Hepatocyte (in vitro differentiated cells): ENCODE measurements around the gene ZER1.
"Not testable (repeated sequence)": the region's sequence is repeated elsewhere in the genome, so short reads cannot be mapped to it uniquely, and the experiment has no call there.

Experiments used
- EZH2phosphoT487 ChIP-seq: fragments of 200-600 bp; sonication (generic); IDR thresholded peaks from one replicate; pipeline ENCODE4 v1.6.1; 2018; ENCODE audit warnings: antibody characterized with exemption, mild to moderate bottlenecking, low read depth, moderate library complexity; ENCODE audit not compliant: unreplicated experiment, severe bottlenecking
- TF ChIP-seq, protein P1 (sequence below): fragments of 200-600 bp; sonication (generic); IDR thresholded peaks from 2 replicates; pipeline ENCODE4 v1.5.1; 2016; ENCODE audit warnings: antibody characterized with exemption, mild to moderate bottlenecking; ENCODE audit not compliant: poor library complexity

DNA sequence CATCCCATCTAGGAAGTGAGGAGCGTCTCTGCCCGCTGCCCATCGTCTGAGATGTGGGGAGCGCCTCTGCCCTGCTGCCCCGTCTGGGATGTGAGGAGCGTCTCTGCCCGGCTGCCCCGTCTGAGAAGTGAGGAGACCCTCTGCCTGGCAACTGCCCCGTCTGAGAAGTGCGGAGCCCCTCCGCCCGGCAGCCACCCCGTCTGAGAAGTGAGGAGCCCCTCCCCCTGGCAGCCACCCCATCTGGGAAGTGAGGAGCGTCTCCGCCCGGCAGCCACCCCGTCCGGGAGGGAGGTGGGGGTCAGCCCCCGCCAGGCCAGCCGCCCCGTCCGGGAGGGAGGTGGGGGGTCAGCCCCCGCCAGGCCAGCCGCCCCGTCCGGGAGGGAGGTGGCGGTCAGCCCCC lies 8.4 kb upstream of the ZER1 start:
- TF ChIP-seq, protein P1, sequence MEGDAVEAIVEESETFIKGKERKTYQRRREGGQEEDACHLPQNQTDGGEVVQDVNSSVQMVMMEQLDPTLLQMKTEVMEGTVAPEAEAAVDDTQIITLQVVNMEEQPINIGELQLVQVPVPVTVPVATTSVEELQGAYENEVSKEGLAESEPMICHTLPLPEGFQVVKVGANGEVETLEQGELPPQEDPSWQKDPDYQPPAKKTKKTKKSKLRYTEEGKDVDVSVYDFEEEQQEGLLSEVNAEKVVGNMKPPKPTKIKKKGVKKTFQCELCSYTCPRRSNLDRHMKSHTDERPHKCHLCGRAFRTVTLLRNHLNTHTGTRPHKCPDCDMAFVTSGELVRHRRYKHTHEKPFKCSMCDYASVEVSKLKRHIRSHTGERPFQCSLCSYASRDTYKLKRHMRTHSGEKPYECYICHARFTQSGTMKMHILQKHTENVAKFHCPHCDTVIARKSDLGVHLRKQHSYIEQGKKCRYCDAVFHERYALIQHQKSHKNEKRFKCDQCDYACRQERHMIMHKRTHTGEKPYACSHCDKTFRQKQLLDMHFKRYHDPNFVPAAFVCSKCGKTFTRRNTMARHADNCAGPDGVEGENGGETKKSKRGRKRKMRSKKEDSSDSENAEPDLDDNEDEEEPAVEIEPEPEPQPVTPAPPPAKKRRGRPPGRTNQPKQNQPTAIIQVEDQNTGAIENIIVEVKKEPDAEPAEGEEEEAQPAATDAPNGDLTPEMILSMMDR = not testable (repeated sequence)
- TF ChIP-seq EZH2phosphoT487 = not testable (repeated sequence)
